HEK293 (cell line): ENCODE measurements around the gene COA1.

Experiments used
- CTCF ChIA-PET: fragments of 350-600 bp; formaldehyde crosslinking; extraction: SDS; loops from one replicate; lab custom pipeline; 2021; ENCODE audit warnings: antibody characterized with exemption; lab: Yijun Ruan, JAX
- POLR2A ChIA-PET: fragments of 300-600 bp; formaldehyde crosslinking; extraction: SDS; loops from one replicate; lab custom pipeline; 2020; ENCODE audit warnings: antibody characterized with exemption, inconsistent platforms; lab: Yijun Ruan, JAX
- H3K27ac ChIP-seq: fragments of 200-500 bp; sonication (Bioruptor generic); 2 replicates; pipeline ENCODE4 v1.5.1; 2014; ENCODE audit warnings: low read depth, low read length, control low read depth, inconsistent platforms; ENCODE audit errors: extremely low read depth
- H3K36me3 ChIP-seq, 2 experiments: fragments of 200-500 bp in 1 of 2; sonication (Bioruptor generic) in 1 of 2; 1 replicate in 1 of 2; 2 replicates in 1 of 2; pipeline ENCODE4 v1.5.1; 2014 to 2017; ENCODE audit warnings: inconsistent platforms in 2 of 2, low read length in 2 of 2; ENCODE audit not compliant: control insufficient read depth in 2 of 2, insufficient read depth in 1 of 2
- H3K4me1 ChIP-seq: fragments of 200-500 bp; sonication (Bioruptor generic); 2 replicates; pipeline ENCODE4 v1.5.1; 2014; ENCODE audit warnings: mild to moderate bottlenecking, low read length, inconsistent platforms; ENCODE audit not compliant: control insufficient read depth, insufficient read depth
- H3K4me3 ChIP-seq: 2 replicates; pipeline ENCODE4 v1.5.1; 2011; ENCODE audit warnings: low read depth, mild to moderate bottlenecking, control low read depth, low read length, moderate library complexity
- H3K9me3 ChIP-seq: fragments of 200-500 bp; sonication (Bioruptor generic); 2 replicates; pipeline ENCODE4 v1.5.1; 2014; ENCODE audit warnings: low read depth, low read length, inconsistent platforms; ENCODE audit not compliant: control insufficient read depth, insufficient read depth
- BCL11B ChIP-seq: fragments of 450-650 bp; formaldehyde crosslinking; IDR thresholded peaks from 2 replicates; pipeline ENCODE4 v1.5.1; 2016; ENCODE audit warnings: low read depth, missing biosample characterization, missing genetic modification characterization
- PRDM2 ChIP-seq: fragments of 450-650 bp; formaldehyde crosslinking; IDR thresholded peaks from 2 replicates; pipeline ENCODE4 v1.5.1; 2016; ENCODE audit warnings: missing biosample characterization, missing genetic modification characterization, borderline replicate concordance
- SCRT2 ChIP-seq: fragments of 450-650 bp; formaldehyde crosslinking; IDR thresholded peaks from 2 replicates; pipeline ENCODE4 v1.5.1; 2016; ENCODE audit warnings: missing biosample characterization, missing genetic modification characterization
- TSHZ1 ChIP-seq: fragments of 450-650 bp; formaldehyde crosslinking; IDR thresholded peaks from 2 replicates; pipeline ENCODE4 v1.5.1; 2016; ENCODE audit warnings: missing biosample characterization, missing genetic modification characterization, borderline replicate concordance
- ZBTB17 ChIP-seq: fragments of 450-650 bp; formaldehyde crosslinking; IDR thresholded peaks from 2 replicates; pipeline ENCODE4 v1.5.1; 2016; ENCODE audit warnings: missing biosample characterization, missing genetic modification characterization
- ZNF518A ChIP-seq: fragments of 450-650 bp; formaldehyde crosslinking; conservative IDR thresholded peaks from 2 replicates; pipeline ENCODE4 v1.5.1; 2016; ENCODE audit warnings: low read depth, missing biosample characterization, missing genetic modification characterization
- ZNF561 ChIP-seq: fragments of 450-650 bp; IDR thresholded peaks from 2 replicates; pipeline ENCODE4 v1.5.1; 2018; ENCODE audit warnings: missing biosample characterization, missing genetic modification characterization, borderline replicate concordance
- ZNF596 ChIP-seq: fragments of 450-650 bp; IDR thresholded peaks from 2 replicates; pipeline ENCODE4 v1.5.0; 2018; ENCODE audit warnings: missing biosample characterization, mild to moderate bottlenecking, missing genetic modification characterization, moderate library complexity
- ZNF600 ChIP-seq: fragments of 450-650 bp; formaldehyde crosslinking; IDR thresholded peaks from 2 replicates; pipeline ENCODE4 v1.5.1; 2016; ENCODE audit warnings: missing biosample characterization, missing genetic modification characterization
- ZNF76 ChIP-seq: fragments of 450-650 bp; formaldehyde crosslinking; IDR thresholded peaks from 2 replicates; pipeline ENCODE4; 2016; ENCODE audit warnings: low read depth, missing biosample characterization, missing genetic modification characterization, borderline replicate concordance
- TF ChIP-seq, protein P1 (sequence below): fragments of 450-650 bp; formaldehyde crosslinking; conservative IDR thresholded peaks from 2 replicates; pipeline ENCODE4 v1.5.1; 2016; ENCODE audit warnings: low read depth, missing biosample characterization, missing genetic modification characterization

The COA1 gene

GRCh38 chr7:43648473-43649406 lies 80.6 kb downstream of the COA1 start:
- POLR2A ChIA-PET: interaction anchor here (2.2 kb wide), 1 partner anchor 66 kb away, joined by 11 read pairs; the partner anchor contains the start of gene STK17A

DNA sequence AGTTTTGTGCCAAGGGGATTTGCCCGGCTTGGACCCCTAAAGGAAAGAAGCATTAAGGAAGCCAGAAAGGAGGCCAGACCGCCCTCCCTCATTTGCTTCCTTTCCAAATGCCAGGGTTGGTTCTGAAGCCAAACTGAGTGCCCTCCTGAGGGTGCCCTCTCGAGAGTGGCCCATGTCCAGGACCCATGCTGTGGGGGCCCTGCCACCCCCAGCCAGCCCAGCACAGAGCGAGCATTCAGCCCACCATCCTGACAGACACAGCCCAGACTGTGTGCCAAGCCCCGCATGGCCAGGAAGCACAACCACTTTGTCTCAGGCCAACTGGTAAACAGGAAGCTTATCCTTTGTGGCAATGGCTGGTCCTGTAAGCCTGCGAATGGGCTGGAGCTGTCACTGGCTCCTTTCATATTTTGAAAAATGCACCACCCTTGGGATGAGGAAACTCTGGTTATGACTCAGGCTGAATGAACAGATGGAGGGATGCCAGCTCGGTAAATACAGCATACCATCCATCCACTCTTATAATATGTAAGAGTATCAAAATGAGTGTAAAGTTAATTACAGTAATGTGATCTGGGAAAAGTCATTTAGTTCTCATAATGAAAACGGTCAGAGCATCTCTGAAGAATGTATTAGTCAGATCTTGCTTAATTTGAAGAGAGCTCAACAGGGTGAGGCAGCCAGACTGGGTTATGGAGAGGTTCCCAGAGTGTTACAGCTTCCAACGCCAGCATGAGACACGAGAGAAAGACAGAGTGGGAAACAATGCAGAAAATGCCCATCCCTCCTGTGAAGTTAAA lies 81.5 kb downstream of the COA1 start:
- CTCF ChIA-PET: interaction anchor here (0.9 kb wide), 1 partner anchor 52 kb away, joined by 4 read pairs; no protein-coding TSS in a partner anchor
- 0 out of 2 replicates have a peak, but pooled peaks cover 6% of the 10 kb centered on the region for H3K4me1 ChIP-seq
- no peak overlapping the region for H3K27ac ChIP-seq
- TF ChIP-seq, protein P1, sequence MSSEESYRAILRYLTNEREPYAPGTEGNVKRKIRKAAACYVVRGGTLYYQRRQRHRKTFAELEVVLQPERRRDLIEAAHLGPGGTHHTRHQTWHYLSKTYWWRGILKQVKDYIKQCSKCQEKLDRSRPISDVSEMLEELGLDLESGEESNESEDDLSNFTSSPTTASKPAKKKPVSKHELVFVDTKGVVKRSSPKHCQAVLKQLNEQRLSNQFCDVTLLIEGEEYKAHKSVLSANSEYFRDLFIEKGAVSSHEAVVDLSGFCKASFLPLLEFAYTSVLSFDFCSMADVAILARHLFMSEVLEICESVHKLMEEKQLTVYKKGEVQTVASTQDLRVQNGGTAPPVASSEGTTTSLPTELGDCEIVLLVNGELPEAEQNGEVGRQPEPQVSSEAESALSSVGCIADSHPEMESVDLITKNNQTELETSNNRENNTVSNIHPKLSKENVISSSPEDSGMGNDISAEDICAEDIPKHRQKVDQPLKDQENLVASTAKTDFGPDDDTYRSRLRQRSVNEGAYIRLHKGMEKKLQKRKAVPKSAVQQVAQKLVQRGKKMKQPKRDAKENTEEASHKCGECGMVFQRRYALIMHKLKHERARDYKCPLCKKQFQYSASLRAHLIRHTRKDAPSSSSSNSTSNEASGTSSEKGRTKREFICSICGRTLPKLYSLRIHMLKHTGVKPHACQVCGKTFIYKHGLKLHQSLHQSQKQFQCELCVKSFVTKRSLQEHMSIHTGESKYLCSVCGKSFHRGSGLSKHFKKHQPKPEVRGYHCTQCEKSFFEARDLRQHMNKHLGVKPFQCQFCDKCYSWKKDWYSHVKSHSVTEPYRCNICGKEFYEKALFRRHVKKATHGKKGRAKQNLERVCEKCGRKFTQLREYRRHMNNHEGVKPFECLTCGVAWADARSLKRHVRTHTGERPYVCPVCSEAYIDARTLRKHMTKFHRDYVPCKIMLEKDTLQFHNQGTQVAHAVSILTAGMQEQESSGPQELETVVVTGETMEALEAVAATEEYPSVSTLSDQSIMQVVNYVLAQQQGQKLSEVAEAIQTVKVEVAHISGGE (tag by site-specific recombination): no peak
- TF ChIP-seq PRDM2 (tag by site-specific recombination) (no peak), ZNF596 (tag by site-specific recombination) (no peak), ZNF518A (tag by site-specific recombination) (no peak), TSHZ1 (tag by site-specific recombination) (peak; percentile 78), ZNF76 (tag by site-specific recombination) (no peak), ZNF561 (tag by site-specific recombination) (no peak)

More at GRCh38 chr7:43648473-43649406, 80.6 kb downstream of the COA1 start:
- no peak overlapping the region for H3K27ac ChIP-seq
- no peaks in the 10 kb centered on the region for H3K9me3 ChIP-seq
- TF ChIP-seq ZNF600 (tag by site-specific recombination) (0 out of 2 replicates have a peak, but pooled peaks have one; percentile 4), SCRT2 (tag by site-specific recombination) (peak; percentile 8; the same call in 1 of the 2 replicates), BCL11B (no peak), ZBTB17 (tag by site-specific recombination) (no peak)
- CTCF ChIA-PET: interaction anchor here (0.6 to 0.9 kb wide), 2 partner anchors 13 to 52 kb away, joined by 3 to 4 read pairs; no protein-coding TSS in a partner anchor
- peaks cover 3 to 38% of the 10 kb centered on the region in 2 experiments; a peak in 2 of 3 replicates for H3K36me3 ChIP-seq
- H3K4me1 ChIP-seq: 0 out of 2 replicates have a peak, but pooled peaks cover 6% of the 10 kb centered on the region
- no peak overlapping the region for H3K4me3 ChIP-seq

More for the DNA sequence above, 81.5 kb downstream of the COA1 start:
- Histone ChIP-seq H3K4me3 (no peak overlapping the region), H3K36me3 (peaks cover 3 to 45% of the 10 kb centered on the region in 2 experiments; a peak in 2 of 3 replicates), H3K9me3 (no peaks in the 10 kb centered on the region)
- POLR2A ChIA-PET: interaction anchor here (2.2 kb wide), 1 partner anchor 65 kb away, joined by 11 read pairs; the partner anchor contains the start of gene STK17A
